Measurements from ENCODE around the gene IL20RB. TPM values are rescaled to one million over a fixed set of nuclear protein-coding genes. Genes with fewer than 3 reads are reported as not detected.

IL20RB gene
- total and polyA plus RNA-seq, 4 donors = 0.90 to 3.6 (median 2.9) TPM; not detected in 1

GRCh38 chr3:137020315-137020714 lies 62.5 kb downstream of the IL20RB start:
- intact Hi-C loops (cut with DNase I) = no loop called here
- 58 to 62% methylated on average over 5 of the region's 5 CpGs for WGBS, 2 donors
- no peaks in the 10 kb centered on the region for H3K27me3 ChIP-seq (ENCODE audit: control insufficient read depth in 1 of 2, insufficient read depth in 2 of 2, low read length in 1 of 2)
- DNase-seq = no peak
- H3K36me3 ChIP-seq (ENCODE audit: control insufficient read depth in 1 of 2, insufficient read depth in 2 of 2, low read length in 1 of 2) = no peaks in the 10 kb centered on the region
- no peak overlapping the region for H3K4me3 ChIP-seq (ENCODE audit: low read length in 2 of 2)
- H3K27ac ChIP-seq (ENCODE audit: low read depth in 1 of 2, low read length in 2 of 2) = no peak overlapping the region
- no peak for ATAC-seq (ENCODE audit: low FRiP score)
- no peaks in the 10 kb centered on the region for H3K4me1 ChIP-seq (ENCODE audit: control insufficient read depth in 1 of 2, insufficient read depth in 2 of 2, low read length in 2 of 2)
- H3K9me3 ChIP-seq (ENCODE audit: control insufficient read depth, low read length) = no peaks in the 10 kb centered on the region

GRCh38 chr3:137020888-137021287 lies 63.1 kb downstream of the IL20RB start:
- intact Hi-C loops (cut with DNase I) = no loop called here
- Histone ChIP-seq H3K4me3 (ENCODE audit: low read length in 2 of 2) (no peak overlapping the region), H3K27me3 (ENCODE audit: control insufficient read depth in 1 of 2, insufficient read depth in 2 of 2, low read length in 1 of 2) (no peaks in the 10 kb centered on the region), H3K27ac (ENCODE audit: low read depth in 1 of 2, low read length in 2 of 2) (no peak overlapping the region), H3K9me3 (ENCODE audit: control insufficient read depth, low read length) (no peaks in the 10 kb centered on the region), H3K4me1 (ENCODE audit: control insufficient read depth in 1 of 2, insufficient read depth in 2 of 2, low read length in 2 of 2) (no peaks in the 10 kb centered on the region), H3K36me3 (ENCODE audit: control insufficient read depth in 1 of 2, insufficient read depth in 2 of 2, low read length in 1 of 2) (no peaks in the 10 kb centered on the region)
- WGBS, 2 donors = 85 to 88% methylated on average over 2 of the region's 2 CpGs
- DNase-seq (no peak), ATAC-seq (ENCODE audit: low FRiP score) (no peak)

GRCh38 chr3:137024348-137024747 lies 66.6 kb downstream of the IL20RB start:
- DNase-seq (no peak), ATAC-seq (ENCODE audit: low FRiP score) (no peak)
- 94 to 95% methylated on average over 5 of the region's 5 CpGs for WGBS, 2 donors
- intact Hi-C loops (cut with DNase I) = no loop called here
- Histone ChIP-seq H3K27ac (ENCODE audit: low read depth in 1 of 2, low read length in 2 of 2) (no peak overlapping the region), H3K4me3 (ENCODE audit: low read length in 2 of 2) (no peak overlapping the region), H3K4me1 (ENCODE audit: control insufficient read depth in 1 of 2, insufficient read depth in 2 of 2, low read length in 2 of 2) (no peaks in the 10 kb centered on the region), H3K27me3 (ENCODE audit: control insufficient read depth in 1 of 2, insufficient read depth in 2 of 2, low read length in 1 of 2) (no peaks in the 10 kb centered on the region), H3K36me3 (ENCODE audit: control insufficient read depth in 1 of 2, insufficient read depth in 2 of 2, low read length in 1 of 2) (no peaks in the 10 kb centered on the region), H3K9me3 (ENCODE audit: control insufficient read depth, low read length) (no peaks in the 10 kb centered on the region)

GRCh38 chr3:137026701-137027100 lies 68.9 kb downstream of the IL20RB start:
- Histone ChIP-seq H3K27ac (ENCODE audit: low read depth in 1 of 2, low read length in 2 of 2) (no peak overlapping the region), H3K27me3 (ENCODE audit: control insufficient read depth in 1 of 2, insufficient read depth in 2 of 2, low read length in 1 of 2) (no peaks in the 10 kb centered on the region), H3K36me3 (ENCODE audit: control insufficient read depth in 1 of 2, insufficient read depth in 2 of 2, low read length in 1 of 2) (no peaks in the 10 kb centered on the region), H3K4me3 (ENCODE audit: low read length in 2 of 2) (no peak overlapping the region), H3K9me3 (ENCODE audit: control insufficient read depth, low read length) (no peaks in the 10 kb centered on the region), H3K4me1 (ENCODE audit: control insufficient read depth in 1 of 2, insufficient read depth in 2 of 2, low read length in 2 of 2) (no peaks in the 10 kb centered on the region)
- 89 to 91% methylated on average over 3 of the region's 3 CpGs for WGBS, 2 donors
- DNase-seq = no peak
- ATAC-seq (ENCODE audit: low FRiP score) = no peak
- intact Hi-C loops (cut with DNase I) = no loop called here

- intact Hi-C loops (cut with DNase I) = no loop called here
- Histone ChIP-seq H3K36me3 (ENCODE audit: control insufficient read depth in 1 of 2, insufficient read depth in 2 of 2, low read length in 1 of 2) (no peaks in the 10 kb centered on the region), H3K27ac (ENCODE audit: low read depth in 1 of 2, low read length in 2 of 2) (no peak overlapping the region), H3K4me3 (ENCODE audit: low read length in 2 of 2) (peak overlapping the region in 1 of 2 donors; percentile 30), H3K4me1 (ENCODE audit: control insufficient read depth in 1 of 2, insufficient read depth in 2 of 2, low read length in 2 of 2) (no peaks in the 10 kb centered on the region), H3K9me3 (ENCODE audit: control insufficient read depth, low read length) (no peaks in the 10 kb centered on the region), H3K27me3 (ENCODE audit: control insufficient read depth in 1 of 2, insufficient read depth in 2 of 2, low read length in 1 of 2) (no peaks in the 10 kb centered on the region)
- peak; percentile 89 for ATAC-seq (ENCODE audit: low FRiP score)
- WGBS, 2 donors = 2 to 4% methylated on average over 31 of the region's 31 CpGs
- peak; percentile 92 to 96 for DNase-seq
Measured at GRCh38 chr3:137032465-137033120, 74.8 kb downstream of the IL20RB start.

- DNase-seq (no peak), ATAC-seq (ENCODE audit: low FRiP score) (no peak)
- Histone ChIP-seq H3K4me3 (ENCODE audit: low read length in 2 of 2) (no peak overlapping the region), H3K9me3 (ENCODE audit: control insufficient read depth, low read length) (no peaks in the 10 kb centered on the region), H3K4me1 (ENCODE audit: control insufficient read depth in 1 of 2, insufficient read depth in 2 of 2, low read length in 2 of 2) (no peaks in the 10 kb centered on the region), H3K27ac (ENCODE audit: low read depth in 1 of 2, low read length in 2 of 2) (no peak overlapping the region), H3K27me3 (ENCODE audit: control insufficient read depth in 1 of 2, insufficient read depth in 2 of 2, low read length in 1 of 2) (no peaks in the 10 kb centered on the region), H3K36me3 (ENCODE audit: control insufficient read depth in 1 of 2, insufficient read depth in 2 of 2, low read length in 1 of 2) (no peaks in the 10 kb centered on the region)
- 90 to 95% methylated on average over 5 of the region's 5 CpGs for WGBS, 2 donors
- intact Hi-C loops (cut with DNase I) = no loop called here
Measured at GRCh38 chr3:137035631-137036030, 77.8 kb downstream of the IL20RB start.

- H3K27me3 ChIP-seq (ENCODE audit: control insufficient read depth in 1 of 2, insufficient read depth in 2 of 2, low read length in 1 of 2) = no peaks in the 10 kb centered on the region
- no peaks in the 10 kb centered on the region for H3K9me3 ChIP-seq (ENCODE audit: control insufficient read depth, low read length)
- no peaks in the 10 kb centered on the region for H3K36me3 ChIP-seq (ENCODE audit: control insufficient read depth in 1 of 2, insufficient read depth in 2 of 2, low read length in 1 of 2)
- intact Hi-C loops (cut with DNase I) = no loop called here
- H3K27ac ChIP-seq (ENCODE audit: low read depth in 1 of 2, low read length in 2 of 2) = no peak overlapping the region
- DNase-seq = no peak
- H3K4me1 ChIP-seq (ENCODE audit: control insufficient read depth in 1 of 2, insufficient read depth in 2 of 2, low read length in 2 of 2) = no peaks in the 10 kb centered on the region
- H3K4me3 ChIP-seq (ENCODE audit: low read length in 2 of 2) = no peak overlapping the region
- ATAC-seq (ENCODE audit: low FRiP score) = no peak
Measured at GRCh38 chr3:137039570-137039969, 81.8 kb downstream of the IL20RB start.

- Histone ChIP-seq H3K9me3 (ENCODE audit: control insufficient read depth, low read length) (no peaks in the 10 kb centered on the region), H3K27ac (ENCODE audit: low read depth in 1 of 2, low read length in 2 of 2) (no peak overlapping the region), H3K36me3 (ENCODE audit: control insufficient read depth in 1 of 2, insufficient read depth in 2 of 2, low read length in 1 of 2) (no peaks in the 10 kb centered on the region), H3K27me3 (ENCODE audit: control insufficient read depth in 1 of 2, insufficient read depth in 2 of 2, low read length in 1 of 2) (no peaks in the 10 kb centered on the region), H3K4me1 (ENCODE audit: control insufficient read depth in 1 of 2, insufficient read depth in 2 of 2, low read length in 2 of 2) (no peaks in the 10 kb centered on the region), H3K4me3 (ENCODE audit: low read length in 2 of 2) (no peak overlapping the region)
- 66 to 72% methylated on average over 2 of the region's 2 CpGs for WGBS, 2 donors
- no peak for ATAC-seq (ENCODE audit: low FRiP score)
- no peak for DNase-seq
- intact Hi-C loops (cut with DNase I) = no loop called here
Measured at GRCh38 chr3:137041251-137041650, 83.5 kb downstream of the IL20RB start.

GRCh38 chr3:137041686-137042085 lies 83.9 kb downstream of the IL20RB start:
- Histone ChIP-seq H3K4me3 (ENCODE audit: low read length in 2 of 2) (no peak overlapping the region), H3K36me3 (ENCODE audit: control insufficient read depth in 1 of 2, insufficient read depth in 2 of 2, low read length in 1 of 2) (no peaks in the 10 kb centered on the region), H3K9me3 (ENCODE audit: control insufficient read depth, low read length) (no peaks in the 10 kb centered on the region), H3K27ac (ENCODE audit: low read depth in 1 of 2, low read length in 2 of 2) (no peak overlapping the region), H3K4me1 (ENCODE audit: control insufficient read depth in 1 of 2, insufficient read depth in 2 of 2, low read length in 2 of 2) (no peaks in the 10 kb centered on the region), H3K27me3 (ENCODE audit: control insufficient read depth in 1 of 2, insufficient read depth in 2 of 2, low read length in 1 of 2) (no peaks in the 10 kb centered on the region)
- intact Hi-C loops (cut with DNase I) = no loop called here
- 61 to 78% methylated on average over 4 of the region's 4 CpGs for WGBS, 2 donors
- DNase-seq (no peak), ATAC-seq (ENCODE audit: low FRiP score) (no peak)
